Lung (tissue), 12 donors: ENCODE data around the gene SLCO3A1. TPM values are rescaled to one million over a fixed set of nuclear protein-coding genes. Genes with fewer than 3 reads are reported as not detected.

Experiments
- ATAC-seq: fragments of 200-7000 bp; cut with Tn5 transposase; one replicate; pipeline ENCODE4 v1.9.1; 2020; ENCODE audit warnings: moderate number of reproducible peaks; ENCODE audit not compliant: insufficient read depth, low FRiP score
- DNase-seq, 3 donors: peaks; one replicate each; pipeline ENCODE4 v3.0.0-alpha.2; 2013 to 2017
- H3K27ac ChIP-seq, 2 donors: one replicate each; pipeline ENCODE4 v1.5.1; 2013; ENCODE audit warnings: mild to moderate bottlenecking in 2 of 2, moderate library complexity in 2 of 2, control low read depth in 1 of 2, inconsistent platforms in 1 of 2, low read depth in 1 of 2, low read length in 1 of 2
- H3K27me3 ChIP-seq, 3 donors: one replicate each; pipeline ENCODE4 v1.5.1; 2013; ENCODE audit warnings: low read length in 2 of 3; ENCODE audit not compliant: control insufficient read depth in 3 of 3, insufficient read depth in 3 of 3
- H3K36me3 ChIP-seq, 4 donors: one replicate each; pipeline ENCODE4 v1.5.1; 2013; ENCODE audit warnings: low read length in 4 of 4, mild to moderate bottlenecking in 1 of 4, moderate library complexity in 1 of 4; ENCODE audit not compliant: control insufficient read depth in 4 of 4, insufficient read depth in 4 of 4
- H3K4me1 ChIP-seq, 5 donors: one replicate each; pipeline ENCODE4 v1.5.1; 2013; ENCODE audit warnings: low read length in 5 of 5, mild to moderate bottlenecking in 2 of 5, moderate library complexity in 1 of 5; ENCODE audit not compliant: control insufficient read depth in 5 of 5, insufficient read depth in 5 of 5
- H3K4me3 ChIP-seq: one replicate; pipeline ENCODE4 v1.5.1; 2013; ENCODE audit warnings: mild to moderate bottlenecking, control low read depth, moderate library complexity
- H3K9ac ChIP-seq, 2 donors: one replicate each; pipeline ENCODE4 v1.5.1; 2013; ENCODE audit warnings: low read length in 2 of 2, control low read depth in 1 of 2; ENCODE audit not compliant: insufficient read depth in 1 of 2
- H3K9me3 ChIP-seq, 4 donors: one replicate each; pipeline ENCODE4 v1.5.1; 2013; ENCODE audit warnings: low read length in 3 of 4, mild to moderate bottlenecking in 1 of 4, moderate library complexity in 1 of 4; ENCODE audit not compliant: control insufficient read depth in 4 of 4, insufficient read depth in 3 of 4
- WGBS, 2 donors: extraction: QIAGEN DNeasy Blood & Tissue Kit; methylation state at CpG; one replicate each; pipeline ENCODE4 v1.1.7; 2013; 5-methylcytosine and 5-hydroxymethylcytosine counted together
- polyA plus RNA-seq, 2 donors: library from polyadenylated mRNA; stranded (reverse); fragments of 200-250 nt; gene quantifications; one replicate each; pipeline ENCODE4 v1.2.1, GENCODE V29; 2013
- total RNA-seq, 2 donors: library from RNA; depleted of rRNA in 1 of 2; stranded (reverse); fragments of >200 nt in 1 of 2; gene quantifications; one replicate each; pipeline ENCODE4 v1.2.1, GENCODE V29; 2014 to 2021
- TF ChIP-seq, protein P1 (sequence below): IDR thresholded peaks from 2 replicates; pipeline ENCODE4 v1.5.1; 2012; ENCODE audit warnings: mild to moderate bottlenecking; ENCODE audit errors: control extremely low read depth, extremely low read depth
- donor health status: control.
- donor health status: control.
- donor health status: Bipolar disorder and iron deficiency.
- donor health status: healthy.
- donor health status: DM: yes; HTN: yes; CAD: no.

The SLCO3A1 gene
- total and polyA plus RNA-seq, 4 donors = 20.5 to 56.3 (median 33.5) TPM

DNA sequence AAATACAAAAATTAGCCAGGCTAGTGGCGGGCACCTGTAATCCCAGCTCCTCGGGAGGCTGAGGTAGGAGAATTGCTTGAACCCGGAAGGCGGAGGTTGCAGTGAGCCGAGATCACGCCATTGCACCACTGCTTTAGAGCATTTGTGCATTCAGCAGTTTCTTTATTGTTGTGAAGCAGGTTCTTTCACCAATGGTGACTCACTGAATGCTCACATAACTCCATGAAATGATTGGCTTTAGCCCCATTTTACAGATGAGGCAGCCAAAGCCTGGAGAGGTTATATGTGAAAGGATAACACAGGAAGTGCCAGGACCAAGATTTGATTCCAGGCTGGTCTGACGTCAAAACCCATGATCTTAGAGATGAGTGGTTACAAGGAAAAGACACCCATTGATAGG is 195.2 kb downstream of the SLCO3A1 start:
- Histone ChIP-seq H3K27ac (no peak overlapping the region), H3K9me3 (no peaks in the 10 kb centered on the region), H3K4me3 (no peak overlapping the region), H3K4me1 (peaks cover 0 to 34% (median 13%) of the 10 kb centered on the region in 5 donors), H3K9ac (no peak overlapping the region), H3K27me3 (peaks cover 0 to 5% (median 0%) of the 10 kb centered on the region in 3 donors), H3K36me3 (peaks cover 0 to 1% (median 0%) of the 10 kb centered on the region in 4 donors)
- ATAC-seq (no peak), DNase-seq (no peak)
- WGBS, 2 donors = 90 to 99% methylated on average over 7 of the region's 7 CpGs
- TF ChIP-seq, protein P1, sequence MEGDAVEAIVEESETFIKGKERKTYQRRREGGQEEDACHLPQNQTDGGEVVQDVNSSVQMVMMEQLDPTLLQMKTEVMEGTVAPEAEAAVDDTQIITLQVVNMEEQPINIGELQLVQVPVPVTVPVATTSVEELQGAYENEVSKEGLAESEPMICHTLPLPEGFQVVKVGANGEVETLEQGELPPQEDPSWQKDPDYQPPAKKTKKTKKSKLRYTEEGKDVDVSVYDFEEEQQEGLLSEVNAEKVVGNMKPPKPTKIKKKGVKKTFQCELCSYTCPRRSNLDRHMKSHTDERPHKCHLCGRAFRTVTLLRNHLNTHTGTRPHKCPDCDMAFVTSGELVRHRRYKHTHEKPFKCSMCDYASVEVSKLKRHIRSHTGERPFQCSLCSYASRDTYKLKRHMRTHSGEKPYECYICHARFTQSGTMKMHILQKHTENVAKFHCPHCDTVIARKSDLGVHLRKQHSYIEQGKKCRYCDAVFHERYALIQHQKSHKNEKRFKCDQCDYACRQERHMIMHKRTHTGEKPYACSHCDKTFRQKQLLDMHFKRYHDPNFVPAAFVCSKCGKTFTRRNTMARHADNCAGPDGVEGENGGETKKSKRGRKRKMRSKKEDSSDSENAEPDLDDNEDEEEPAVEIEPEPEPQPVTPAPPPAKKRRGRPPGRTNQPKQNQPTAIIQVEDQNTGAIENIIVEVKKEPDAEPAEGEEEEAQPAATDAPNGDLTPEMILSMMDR = no peak

DNA sequence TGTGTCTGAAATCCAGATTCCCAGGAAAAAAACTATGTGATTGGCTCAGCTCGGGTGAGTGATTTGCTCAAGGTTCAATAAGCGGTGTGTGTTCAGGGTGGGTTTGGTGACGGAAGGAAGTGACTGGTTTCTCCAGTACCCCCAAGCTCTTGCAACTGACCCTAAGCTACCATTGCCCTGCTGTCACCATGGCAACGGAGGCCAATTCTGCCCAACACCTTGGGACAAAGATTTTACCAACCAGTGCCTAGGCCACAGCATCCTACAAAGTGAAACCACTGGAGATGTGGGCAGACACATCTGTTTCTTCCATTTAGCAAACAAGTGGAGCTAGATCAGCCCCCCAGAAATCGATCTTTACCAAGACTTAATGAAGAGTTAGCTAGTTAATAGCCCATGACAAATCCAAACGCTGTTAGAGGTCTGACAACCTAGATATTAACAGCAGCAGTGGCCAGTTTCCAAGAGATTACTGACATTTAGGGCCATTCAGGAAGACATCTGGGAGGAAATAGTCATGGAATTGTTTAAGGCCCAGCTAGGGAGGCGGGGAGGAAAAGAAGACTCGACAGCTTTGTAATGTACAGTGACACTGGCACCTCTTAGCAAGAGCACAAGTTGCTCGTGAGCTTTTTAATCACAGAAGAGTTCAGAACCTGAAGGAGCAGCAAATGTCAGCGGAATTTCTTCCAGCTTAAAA is 195.9 kb downstream of the SLCO3A1 start:
- ATAC-seq (no peak), DNase-seq (peak; percentile 51 to 85 (median 80))
- peaks cover 0 to 1% (median 0%) of the 10 kb centered on the region in 4 donors for H3K36me3 ChIP-seq
- H3K4me1 ChIP-seq = peaks cover 0 to 32% (median 13%) of the 10 kb centered on the region in 5 donors
- H3K9ac ChIP-seq = no peak overlapping the region
- H3K4me3 ChIP-seq = no peak overlapping the region
- WGBS, 2 donors = 72 to 80% methylated on average over 10 of the region's 10 CpGs
- H3K9me3 ChIP-seq = no peaks in the 10 kb centered on the region
- H3K27ac ChIP-seq = peak overlapping the region in 1 of 2 donors; percentile 6
- H3K27me3 ChIP-seq = peaks cover 0 to 5% (median 0%) of the 10 kb centered on the region in 3 donors
- TF ChIP-seq, protein P1 = no peak

DNA sequence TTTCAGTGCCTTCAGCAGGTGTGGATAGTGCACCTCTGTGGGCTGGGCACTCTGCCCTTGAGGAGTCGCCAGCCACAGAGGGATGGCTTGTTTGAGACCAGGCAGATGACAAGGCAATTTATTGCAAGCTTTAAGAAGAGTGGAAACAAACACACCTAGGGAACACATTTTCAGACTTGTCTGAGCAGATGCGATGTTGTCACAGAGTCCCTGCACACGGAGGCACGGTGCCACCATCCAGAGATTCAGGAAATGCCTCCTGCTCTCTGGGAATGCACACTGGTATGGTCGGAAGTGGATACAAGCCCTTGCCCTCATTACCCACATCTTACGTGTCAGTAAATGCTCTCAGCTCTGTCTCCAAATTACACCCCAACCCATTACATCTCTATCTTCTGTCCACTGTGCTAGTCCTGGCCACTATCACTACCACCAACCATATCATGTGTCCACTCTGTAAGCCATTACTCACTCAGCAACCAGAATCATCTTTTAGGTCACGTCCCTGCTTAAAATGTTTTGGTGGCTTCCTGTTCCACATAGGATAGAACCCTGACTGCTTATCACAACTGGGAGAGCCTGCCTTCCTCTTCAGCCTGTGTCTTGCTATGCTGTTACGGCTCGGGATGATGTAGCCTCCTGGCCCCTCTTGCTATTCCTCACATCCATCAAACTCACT is 196.9 kb downstream of the SLCO3A1 start:
- DNase-seq (no peak), ATAC-seq (no peak)
- Histone ChIP-seq H3K27ac (peak overlapping the region in 1 of 2 donors; percentile 6), H3K27me3 (peaks cover 0 to 5% (median 0%) of the 10 kb centered on the region in 3 donors), H3K9me3 (no peaks in the 10 kb centered on the region), H3K9ac (no peak overlapping the region), H3K4me1 (peaks cover 0 to 32% (median 13%) of the 10 kb centered on the region in 5 donors), H3K36me3 (peaks cover 0 to 1% (median 0%) of the 10 kb centered on the region in 4 donors), H3K4me3 (no peak overlapping the region)
- WGBS, 2 donors = 76 to 79% methylated on average over 9 of the region's 9 CpGs
- TF ChIP-seq, protein P1 = no peak
